Measurements from ENCODE around the gene MMD2.

MMD2 gene, protein sequence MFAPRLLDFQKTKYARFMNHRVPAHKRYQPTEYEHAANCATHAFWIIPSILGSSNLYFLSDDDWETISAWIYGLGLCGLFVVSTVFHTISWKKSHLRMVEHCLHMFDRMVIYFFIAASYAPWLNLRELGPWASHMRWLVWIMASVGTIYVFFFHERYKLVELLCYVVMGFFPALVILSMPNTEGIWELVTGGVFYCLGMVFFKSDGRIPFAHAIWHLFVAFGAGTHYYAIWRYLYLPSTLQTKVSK

DNA sequence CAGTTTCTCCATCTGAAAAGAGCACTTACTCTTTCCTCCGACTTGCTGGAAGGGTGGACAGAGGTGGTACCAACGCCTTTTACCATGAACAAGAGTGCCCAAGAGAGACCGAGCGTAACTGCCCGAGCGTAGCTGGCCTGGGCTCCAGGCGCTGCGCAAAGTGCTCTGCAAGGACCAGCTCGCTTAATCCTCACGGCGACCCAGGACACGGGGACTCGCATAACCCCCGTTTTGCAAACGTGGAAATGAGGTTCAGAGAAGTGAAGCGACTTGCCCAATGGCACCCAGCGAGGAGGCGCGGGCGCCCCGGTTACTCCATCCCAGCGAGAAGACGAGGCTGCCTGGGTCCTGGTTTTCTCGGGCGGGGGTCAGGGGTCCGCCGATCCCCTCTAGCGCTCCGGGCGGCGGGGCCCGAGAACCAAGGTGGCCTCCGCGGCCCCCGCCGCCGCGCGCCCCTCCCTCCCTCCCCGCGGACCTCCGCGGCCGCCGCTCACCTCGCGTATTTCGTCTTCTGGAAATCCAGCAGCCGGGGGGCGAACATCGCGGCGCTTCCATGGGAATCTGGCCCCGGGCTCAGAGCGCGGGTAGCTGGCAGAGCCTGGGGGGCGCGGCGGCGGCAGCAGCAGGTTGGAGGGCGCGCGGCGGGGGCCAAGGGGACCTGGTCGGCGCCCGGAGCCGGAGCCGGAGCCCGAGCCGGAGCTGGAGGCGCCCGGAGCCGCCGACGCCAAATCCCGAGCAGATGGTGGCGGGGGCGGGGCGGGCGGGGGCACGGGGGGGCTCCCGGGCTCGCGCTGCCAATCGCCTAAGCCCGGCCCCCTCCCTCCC lies at the start of gene MMD2:
MMD2 (minus strand) TSS at position 711 of the 825 bp plus-strand sequence; CDS start at position 541, 170 bp downstream.
- no peaks in the 10 kb centered on the region for H3K79me2 ChIP-seq (ENCODE audit: control insufficient read depth, low read length)
- TF ChIP-seq EZH2phosphoT487 (IDR thresholded peaks at IDR 0.05; ENCODE audit: borderline replicate concordance, low read length) = no peak
- TF ChIP-seq, protein P1, sequence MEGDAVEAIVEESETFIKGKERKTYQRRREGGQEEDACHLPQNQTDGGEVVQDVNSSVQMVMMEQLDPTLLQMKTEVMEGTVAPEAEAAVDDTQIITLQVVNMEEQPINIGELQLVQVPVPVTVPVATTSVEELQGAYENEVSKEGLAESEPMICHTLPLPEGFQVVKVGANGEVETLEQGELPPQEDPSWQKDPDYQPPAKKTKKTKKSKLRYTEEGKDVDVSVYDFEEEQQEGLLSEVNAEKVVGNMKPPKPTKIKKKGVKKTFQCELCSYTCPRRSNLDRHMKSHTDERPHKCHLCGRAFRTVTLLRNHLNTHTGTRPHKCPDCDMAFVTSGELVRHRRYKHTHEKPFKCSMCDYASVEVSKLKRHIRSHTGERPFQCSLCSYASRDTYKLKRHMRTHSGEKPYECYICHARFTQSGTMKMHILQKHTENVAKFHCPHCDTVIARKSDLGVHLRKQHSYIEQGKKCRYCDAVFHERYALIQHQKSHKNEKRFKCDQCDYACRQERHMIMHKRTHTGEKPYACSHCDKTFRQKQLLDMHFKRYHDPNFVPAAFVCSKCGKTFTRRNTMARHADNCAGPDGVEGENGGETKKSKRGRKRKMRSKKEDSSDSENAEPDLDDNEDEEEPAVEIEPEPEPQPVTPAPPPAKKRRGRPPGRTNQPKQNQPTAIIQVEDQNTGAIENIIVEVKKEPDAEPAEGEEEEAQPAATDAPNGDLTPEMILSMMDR (IDR thresholded peaks at IDR 0.05; ENCODE audit: low read depth, low read length, poor library complexity, severe bottlenecking) = no peak
- no peaks in the 10 kb centered on the region for H3K9me2 ChIP-seq (replicated peaks; ENCODE audit: control insufficient read depth, low read length)
- H3K4me3 ChIP-seq (ENCODE audit: low read length) = no peak within 1 kb of the TSS
- no peaks in the 10 kb centered on the region for H4K20me1 ChIP-seq (ENCODE audit: control insufficient read depth, insufficient read depth, low read depth, low read length)
- H3F3A ChIP-seq (ENCODE audit: control insufficient read depth, insufficient read depth) = no peaks in the 10 kb centered on the region
- H3K27ac ChIP-seq (ENCODE audit: low read depth, low read length) = no peak within 1 kb of the TSS
- H3K36me3 ChIP-seq (ENCODE audit: control insufficient read depth, low read length) = no peaks in the 10 kb centered on the region
- H3K4me1 ChIP-seq (ENCODE audit: control insufficient read depth, low read length) = no peaks in the 10 kb centered on the region
- no peaks in the 10 kb centered on the region for H3K9me3 ChIP-seq (ENCODE audit: control insufficient read depth, insufficient read depth, low read length)
- no peak within 1 kb of the TSS for H3K4me2 ChIP-seq (ENCODE audit: low read length)
- no peaks in the 10 kb centered on the region for H3K27me3 ChIP-seq (ENCODE audit: control insufficient read depth, low read length)

DNA sequence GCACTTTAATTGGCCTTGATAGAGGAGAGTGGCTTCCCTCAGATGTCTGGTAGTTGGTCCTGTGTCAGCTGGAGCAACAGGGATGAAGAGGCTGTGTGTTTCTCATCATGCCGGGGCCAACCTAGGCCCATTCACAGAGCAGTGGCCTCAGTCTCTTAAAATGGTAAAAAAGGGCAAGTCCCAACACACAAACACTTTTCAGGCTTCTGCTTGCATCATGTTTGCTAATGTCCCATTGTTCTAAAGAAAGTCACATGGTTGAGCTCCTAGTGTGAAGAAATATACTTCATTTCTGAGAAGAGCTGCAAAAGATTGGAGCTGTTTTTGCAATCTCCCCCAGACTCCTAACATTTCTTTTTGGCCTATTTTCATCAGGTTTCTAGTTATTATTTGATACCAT lies 46.1 kb upstream of the MMD2 start:
- no peak overlapping the region for H3K27ac ChIP-seq (ENCODE audit: low read depth, low read length)
- no peaks in the 10 kb centered on the region for H4K20me1 ChIP-seq (ENCODE audit: control insufficient read depth, insufficient read depth, low read depth, low read length)
- no peak overlapping the region for H3K4me3 ChIP-seq (ENCODE audit: low read length)
- H3K4me2 ChIP-seq (ENCODE audit: low read length) = no peak overlapping the region
- no peaks in the 10 kb centered on the region for H3K27me3 ChIP-seq (ENCODE audit: control insufficient read depth, low read length)
- H3K79me2 ChIP-seq (ENCODE audit: control insufficient read depth, low read length) = no peaks in the 10 kb centered on the region
- H3K36me3 ChIP-seq (ENCODE audit: control insufficient read depth, low read length) = peaks cover 8% of the 10 kb centered on the region; the same call in 1 of the 2 replicates
- no peaks in the 10 kb centered on the region for H3F3A ChIP-seq (ENCODE audit: control insufficient read depth, insufficient read depth)
- H3K4me1 ChIP-seq (ENCODE audit: control insufficient read depth, low read length) = no peaks in the 10 kb centered on the region
- H3K9me3 ChIP-seq (ENCODE audit: control insufficient read depth, insufficient read depth, low read length) = no peaks in the 10 kb centered on the region
- no peaks in the 10 kb centered on the region for H3K9me2 ChIP-seq (replicated peaks; ENCODE audit: control insufficient read depth, low read length)
- no peak for TF ChIP-seq EZH2phosphoT487 (IDR thresholded peaks at IDR 0.05; ENCODE audit: borderline replicate concordance, low read length)
- TF ChIP-seq, protein P1 (IDR thresholded peaks at IDR 0.05; ENCODE audit: low read depth, low read length, poor library complexity, severe bottlenecking) = no peak

DNA sequence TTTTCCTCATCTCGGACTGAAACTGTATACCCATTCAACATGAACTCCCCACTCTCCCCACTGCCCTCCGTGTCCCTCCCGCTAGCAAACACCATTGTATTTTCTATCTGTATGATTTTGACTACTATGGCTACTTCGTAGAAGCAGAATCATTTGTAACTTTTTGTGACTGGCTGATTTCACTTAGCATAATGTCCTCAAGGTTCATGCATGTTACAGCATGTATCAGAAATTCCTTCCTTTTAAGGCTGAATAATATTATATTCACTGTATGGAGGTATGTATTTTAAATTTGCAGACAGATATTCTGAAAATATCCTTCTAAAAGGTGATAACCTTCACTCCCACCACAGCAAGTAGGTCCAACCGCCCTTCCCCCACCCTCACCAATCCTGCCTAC lies 42.9 kb upstream of the MMD2 start:
- Histone ChIP-seq H3K79me2 (ENCODE audit: control insufficient read depth, low read length) (no peaks in the 10 kb centered on the region), H3K9me3 (ENCODE audit: control insufficient read depth, insufficient read depth, low read length) (no peaks in the 10 kb centered on the region), H3K9me2 (replicated peaks; ENCODE audit: control insufficient read depth, low read length) (no peaks in the 10 kb centered on the region), H3K4me2 (ENCODE audit: low read length) (no peak overlapping the region), H3K27me3 (ENCODE audit: control insufficient read depth, low read length) (no peaks in the 10 kb centered on the region), H4K20me1 (ENCODE audit: control insufficient read depth, insufficient read depth, low read depth, low read length) (no peaks in the 10 kb centered on the region), H3K4me1 (ENCODE audit: control insufficient read depth, low read length) (no peaks in the 10 kb centered on the region), H3K4me3 (ENCODE audit: low read length) (no peak overlapping the region), H3K36me3 (ENCODE audit: control insufficient read depth, low read length) (peaks cover 23% of the 10 kb centered on the region), H3K27ac (ENCODE audit: low read depth, low read length) (no peak overlapping the region), H3F3A (ENCODE audit: control insufficient read depth, insufficient read depth) (no peaks in the 10 kb centered on the region)
- TF ChIP-seq, protein P1 (IDR thresholded peaks at IDR 0.05; ENCODE audit: low read depth, low read length, poor library complexity, severe bottlenecking) = no peak
- no peak for TF ChIP-seq EZH2phosphoT487 (IDR thresholded peaks at IDR 0.05; ENCODE audit: borderline replicate concordance, low read length)
